Thyroid gland (tissue), 4 donors: ENCODE results near the gene NFILZ.

Experiments used
- POLR2A ChIP-seq, 2 donors: fragments of 450-650 bp; IDR thresholded peaks; one replicate each; pipeline ENCODE4 v1.6.1; 2017; ENCODE audit warnings: antibody characterized with exemption in 2 of 2, mild to moderate bottlenecking in 2 of 2, moderate library complexity in 1 of 2
- TF ChIP-seq, protein P1 (sequence below), 6 experiments: fragments of 200-600 bp in 3 of 6; fragments of 450-650 bp in 3 of 6; sonication (generic) in 3 of 6; IDR thresholded peaks; one replicate each; pipeline ENCODE4 v1.5.1; 2016 to 2019; ENCODE audit warnings: antibody characterized with exemption in 6 of 6, mild to moderate bottlenecking in 2 of 6, inconsistent platforms in 1 of 6, moderate library complexity in 1 of 6

DNA sequence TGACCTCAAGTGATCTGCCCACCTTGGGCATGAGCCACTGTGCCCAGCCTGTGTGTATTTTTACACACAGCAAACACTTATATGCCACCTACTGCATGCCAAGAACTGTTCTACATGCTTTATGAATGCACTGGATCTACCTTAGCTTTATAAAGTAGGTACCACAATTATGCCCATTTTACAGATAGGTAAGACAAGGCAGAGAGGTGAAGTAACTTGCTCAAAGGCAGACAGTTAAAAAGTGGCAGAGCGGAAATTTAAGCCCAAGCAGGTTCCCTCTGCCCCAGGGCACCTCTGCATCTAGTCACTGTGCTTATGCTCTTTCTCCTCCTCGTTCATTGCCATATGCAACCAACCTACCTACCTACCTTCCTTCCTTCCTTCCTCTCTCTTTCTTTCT is 30.4 kb upstream of the NFILZ start:
- TF ChIP-seq POLR2A (IDR thresholded peaks at IDR 0.05) = no peak
- TF ChIP-seq, protein P1, sequence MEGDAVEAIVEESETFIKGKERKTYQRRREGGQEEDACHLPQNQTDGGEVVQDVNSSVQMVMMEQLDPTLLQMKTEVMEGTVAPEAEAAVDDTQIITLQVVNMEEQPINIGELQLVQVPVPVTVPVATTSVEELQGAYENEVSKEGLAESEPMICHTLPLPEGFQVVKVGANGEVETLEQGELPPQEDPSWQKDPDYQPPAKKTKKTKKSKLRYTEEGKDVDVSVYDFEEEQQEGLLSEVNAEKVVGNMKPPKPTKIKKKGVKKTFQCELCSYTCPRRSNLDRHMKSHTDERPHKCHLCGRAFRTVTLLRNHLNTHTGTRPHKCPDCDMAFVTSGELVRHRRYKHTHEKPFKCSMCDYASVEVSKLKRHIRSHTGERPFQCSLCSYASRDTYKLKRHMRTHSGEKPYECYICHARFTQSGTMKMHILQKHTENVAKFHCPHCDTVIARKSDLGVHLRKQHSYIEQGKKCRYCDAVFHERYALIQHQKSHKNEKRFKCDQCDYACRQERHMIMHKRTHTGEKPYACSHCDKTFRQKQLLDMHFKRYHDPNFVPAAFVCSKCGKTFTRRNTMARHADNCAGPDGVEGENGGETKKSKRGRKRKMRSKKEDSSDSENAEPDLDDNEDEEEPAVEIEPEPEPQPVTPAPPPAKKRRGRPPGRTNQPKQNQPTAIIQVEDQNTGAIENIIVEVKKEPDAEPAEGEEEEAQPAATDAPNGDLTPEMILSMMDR (IDR thresholded peaks at IDR 0.05) = no peak
